H1 (cell line): ENCODE data around the gene CHD5. TPM values are rescaled to one million over a fixed set of nuclear protein-coding genes. Genes with fewer than 3 reads are reported as not detected.

Experiments
- CTCF ChIA-PET: fragments of 300-600 bp; sonication (Branson Sonifier 250); formaldehyde crosslinking; loops from one replicate; lab custom pipeline; 2021; ENCODE audit not compliant: partially characterized antibody; lab: Charles Lee
- POLR2A ChIA-PET: fragments of 300-600 bp; sonication (Branson Sonifier 250); formaldehyde crosslinking; loops from one replicate; lab custom pipeline; 2021; ENCODE audit warnings: inconsistent platforms; ENCODE audit not compliant: partially characterized antibody; lab: Charles Lee
- DNase-seq, 2 experiments: peaks; one replicate each; pipeline versions ENCODE4 v3.0.0 to v3.0.0-alpha.2; 2010 to 2022; ENCODE audit warnings: low spot score in 2 of 2, low read depth in 1 of 2, mixed read lengths in 1 of 2
- FAIRE-seq: peaks from 2 replicates; lab custom pipeline; 2011; peaks lifted over from hg19 to GRCh38; lab: Jason Lieb, UNC
- H2AFZ ChIP-seq: 2 replicates; pipeline ENCODE4 v1.8.1; 2012; ENCODE audit warnings: low read length, inconsistent platforms
- H2AK5ac ChIP-seq: 2 replicates; pipeline ENCODE4 v1.6.1; 2013; ENCODE audit warnings: low read depth, low read length
- H2BK120ac ChIP-seq: replicated peaks from 2 replicates; pipeline ENCODE3; 2013; ENCODE audit warnings: low read depth, low read length, inconsistent platforms
- H2BK12ac ChIP-seq: 2 replicates; pipeline ENCODE4 v1.6.1; 2013; ENCODE audit warnings: low read depth, low read length
- H2BK15ac ChIP-seq: 2 replicates; pipeline ENCODE4 v1.6.1; 2013; ENCODE audit warnings: low read length
- H2BK20ac ChIP-seq: 2 replicates; pipeline ENCODE4 v1.6.1; 2013; ENCODE audit warnings: low read length
- H2BK5ac ChIP-seq: 2 replicates; pipeline ENCODE4 v1.6.1; 2013; ENCODE audit warnings: low read depth, low read length
- H3K14ac ChIP-seq: 2 replicates; pipeline ENCODE4 v1.6.1; 2013; ENCODE audit warnings: inconsistent platforms; ENCODE audit not compliant: insufficient read length
- H3K18ac ChIP-seq: 2 replicates; pipeline ENCODE4 v1.6.1; 2013; ENCODE audit warnings: low read length; ENCODE audit errors: extremely low read depth
- H3K23ac ChIP-seq: 2 replicates; pipeline ENCODE4 v1.6.1; 2013; ENCODE audit warnings: inconsistent platforms; ENCODE audit not compliant: insufficient read length
- H3K23me2 ChIP-seq: 2 replicates; pipeline ENCODE4 v1.6.1; 2013; ENCODE audit warnings: low read depth, low read length
- H3K27ac ChIP-seq: 2 replicates; pipeline ENCODE4 v1.6.1; 2011; ENCODE audit warnings: low read depth, low read length, inconsistent platforms
- H3K27me3 ChIP-seq, 4 experiments: replicated peaks in 1 of 4; 1 replicate in 1 of 4; 2 replicates in 3 of 4; pipeline versions ENCODE4 v1.6.1 to v1.8.1; 2011 to 2013; ENCODE audit warnings: low read length in 3 of 4, mild to moderate bottlenecking in 3 of 4, inconsistent platforms in 2 of 4, mixed read lengths in 2 of 4, moderate library complexity in 1 of 4; ENCODE audit not compliant: control insufficient read depth in 3 of 4, insufficient read depth in 3 of 4; ENCODE audit errors: extremely low read depth in 1 of 4
- H3K36me3 ChIP-seq, 4 experiments: 2 replicates each; pipeline versions ENCODE4 v1.6.1 to v1.8.1; 2011 to 2013; ENCODE audit warnings: mild to moderate bottlenecking in 4 of 4, low read length in 3 of 4, moderate library complexity in 2 of 4, control low read depth in 1 of 4, inconsistent platforms in 1 of 4; ENCODE audit not compliant: insufficient read depth in 4 of 4, control insufficient read depth in 2 of 4
- H3K4ac ChIP-seq: replicated peaks from 2 replicates; pipeline ENCODE3; 2013; ENCODE audit warnings: low read length, low read depth, mixed read lengths, inconsistent platforms; ENCODE audit not compliant: insufficient read length
- H3K4me1 ChIP-seq, 4 experiments: replicated peaks in 1 of 4; 1 replicate in 1 of 4; 2 replicates in 3 of 4; pipeline versions ENCODE4 v1.6.1 to v1.8.1; 2011 to 2013; ENCODE audit warnings: low read length in 3 of 4, inconsistent platforms in 2 of 4, mixed read lengths in 1 of 4; ENCODE audit not compliant: insufficient read depth in 4 of 4, control insufficient read depth in 3 of 4
- H3K4me2 ChIP-seq, 2 experiments: 2 replicates each; pipeline versions ENCODE4 v1.6.1 to v1.8.1; 2011 to 2013; ENCODE audit warnings: low read depth in 2 of 2, low read length in 2 of 2, control low read depth in 1 of 2, inconsistent platforms in 1 of 2, mild to moderate bottlenecking in 1 of 2; ENCODE audit not compliant: insufficient read depth in 1 of 2
- H3K4me3 ChIP-seq, 4 experiments: fragments of 200-600, 300-600 bp in 1 of 4; sonication (generic), shearing (Covaris generic), sonication (Bioruptor Twin) in 1 of 4; 2 replicates each; pipeline versions ENCODE4 v1.5.1 to v1.8.1; 2011 to 2016; ENCODE audit warnings: low read length in 4 of 4, low read depth in 3 of 4, control low read depth in 2 of 4, inconsistent platforms in 2 of 4, mild to moderate bottlenecking in 2 of 4, mixed read lengths in 1 of 4, moderate library complexity in 1 of 4; ENCODE audit not compliant: insufficient read depth in 2 of 4; ENCODE audit errors: extremely low read depth in 1 of 4
- H3K56ac ChIP-seq: replicated peaks from 2 replicates; pipeline ENCODE3; 2013; ENCODE audit warnings: low read depth, mild to moderate bottlenecking, mixed read lengths, low read length, inconsistent platforms; ENCODE audit not compliant: insufficient read length
- H3K79me1 ChIP-seq: 2 replicates; pipeline ENCODE4 v1.6.1; 2013; ENCODE audit warnings: low read depth, low read length, control low read depth
- H3K79me2 ChIP-seq, 2 experiments: 2 replicates each; pipeline versions ENCODE4 v1.6.1 to v1.8.1; 2012 to 2013; ENCODE audit warnings: low read length in 2 of 2, mild to moderate bottlenecking in 2 of 2, inconsistent platforms in 1 of 2; ENCODE audit not compliant: insufficient read depth in 2 of 2, control insufficient read depth in 1 of 2
- H3K9ac ChIP-seq, 4 experiments: replicated peaks in 1 of 4; 1 replicate in 1 of 4; 2 replicates in 3 of 4; pipeline versions ENCODE4 v1.6.1 to v1.8.1; 2011 to 2013; ENCODE audit warnings: low read depth in 3 of 4, low read length in 3 of 4, control low read depth in 2 of 4, mild to moderate bottlenecking in 2 of 4, moderate library complexity in 2 of 4, inconsistent platforms in 1 of 4; ENCODE audit errors: extremely low read depth in 1 of 4
- H3K9me3 ChIP-seq, 2 experiments: 2 replicates each; pipeline versions ENCODE4 v1.6.1 to v1.8.1; 2012 to 2013; ENCODE audit warnings: mild to moderate bottlenecking in 2 of 2, moderate library complexity in 2 of 2, control low read depth in 1 of 2, inconsistent platforms in 1 of 2, low read depth in 1 of 2, low read length in 1 of 2, mixed read lengths in 1 of 2; ENCODE audit not compliant: insufficient read depth in 2 of 2
- H4K20me1 ChIP-seq, 2 experiments: replicated peaks in 1 of 2; 2 replicates each; pipeline versions ENCODE3 to v1.8.1; 2011 to 2013; ENCODE audit warnings: inconsistent platforms in 2 of 2, low read length in 2 of 2, mild to moderate bottlenecking in 1 of 2; ENCODE audit not compliant: insufficient read depth in 2 of 2, control insufficient read depth in 1 of 2
- H4K5ac ChIP-seq: 2 replicates; pipeline ENCODE4 v1.6.1; 2013; ENCODE audit warnings: low read length, low read depth, mixed read lengths, inconsistent platforms; ENCODE audit not compliant: insufficient read length
- H4K8ac ChIP-seq: 2 replicates; pipeline ENCODE4 v1.8.0; 2013; ENCODE audit warnings: mild to moderate bottlenecking, moderate library complexity, low read length, inconsistent platforms; ENCODE audit not compliant: insufficient read depth; ENCODE audit errors: extremely low read depth
- H4K91ac ChIP-seq: replicated peaks from 2 replicates; pipeline ENCODE3; 2013; ENCODE audit warnings: low read length, mixed read lengths, inconsistent platforms; ENCODE audit not compliant: insufficient read length
- BCL11A ChIP-seq, 2 experiments: IDR thresholded peaks; one replicate each; pipeline ENCODE4 v1.6.1; 2011; ENCODE audit warnings: low read depth in 2 of 2, low read length in 2 of 2, mild to moderate bottlenecking in 2 of 2
- FOSL1 ChIP-seq: IDR thresholded peaks from 2 replicates; pipeline ENCODE4 v1.6.1; 2011; ENCODE audit warnings: mild to moderate bottlenecking, low read depth, low read length, moderate library complexity; ENCODE audit not compliant: insufficient read depth
- HDAC2 ChIP-seq, 2 experiments: fragments of 300-600 bp in 1 of 2; sonication (generic) in 1 of 2; IDR thresholded peaks; 2 replicates each; pipeline ENCODE4 v1.6.1; 2011 to 2012; ENCODE audit warnings: low read depth in 2 of 2, low read length in 2 of 2, mild to moderate bottlenecking in 2 of 2, moderate library complexity in 2 of 2, borderline replicate concordance in 1 of 2, inconsistent platforms in 1 of 2
- HDAC6 ChIP-seq: IDR thresholded peaks from one replicate; pipeline ENCODE4 v1.7.1; 2012; ENCODE audit warnings: low read depth, mild to moderate bottlenecking, inconsistent platforms, low read length, moderate library complexity
- POLR2AphosphoS5 ChIP-seq: IDR thresholded peaks from 2 replicates; pipeline ENCODE4 v1.6.1; 2011; ENCODE audit warnings: low read depth, low read length
- POU5F1 ChIP-seq: IDR thresholded peaks from 2 replicates; pipeline ENCODE4 v1.6.1; 2011; ENCODE audit warnings: low read depth, mild to moderate bottlenecking, low read length, moderate library complexity
- RBBP5 ChIP-seq: IDR thresholded peaks from 2 replicates; pipeline ENCODE4 v1.7.1; 2012; ENCODE audit warnings: low read depth, mild to moderate bottlenecking, inconsistent platforms, low read length, moderate library complexity, borderline replicate concordance
- RFX5 ChIP-seq: IDR thresholded peaks from 2 replicates; pipeline ENCODE4 v1.6.1; 2011; ENCODE audit warnings: low read depth, low read length, improper control_type of control experiment, borderline replicate concordance
- SAP30 ChIP-seq: fragments of 300-600 bp; sonication (generic); IDR thresholded peaks from 2 replicates; pipeline ENCODE4 v1.7.1; 2012; ENCODE audit warnings: low read length, moderate library complexity, mild to moderate bottlenecking, inconsistent platforms; ENCODE audit not compliant: insufficient read depth, insufficient replicate concordance
- SIX5 ChIP-seq: IDR thresholded peaks from 2 replicates; pipeline ENCODE4 v1.6.1; 2011; ENCODE audit warnings: mild to moderate bottlenecking, low read depth, low read length
- SP4 ChIP-seq: IDR thresholded peaks from 2 replicates; pipeline ENCODE4 v1.6.1; 2012; ENCODE audit warnings: low read length, inconsistent platforms
- YY1 ChIP-seq: IDR thresholded peaks from 2 replicates; pipeline ENCODE4 v1.6.1; 2011; ENCODE audit warnings: low read depth, mild to moderate bottlenecking, low read length
- WGBS, 2 experiments: shearing (Covaris generic) in 1 of 2; methylation state at CpG; one replicate each; pipeline versions ENCODE4 v1.1.6 to v1.1.7; 2013 to 2015; ENCODE audit warnings: low lambda C conversion rate in 2 of 2, mixed read lengths in 2 of 2, inconsistent platforms in 1 of 2, low coverage in 1 of 2, missing lambda C conversion rate in 1 of 2; ENCODE audit not compliant: insufficient replicate concordance in 2 of 2, insufficient coverage in 1 of 2, insufficient read length in 1 of 2; ENCODE audit errors: extremely low coverage in 1 of 2, missing lambda C conversion rate in 1 of 2; 5-methylcytosine and 5-hydroxymethylcytosine counted together
- polyA plus RNA-seq, 7 experiments: library from polyadenylated mRNA; depleted of rRNA in 3 of 7; stranded (reverse) in 5 of 7; unstranded in 2 of 7; fragments of >200 nt in 5 of 7; fragments of 200-250 nt in 2 of 7; gene quantifications; 1 replicate in 5 of 7; 2 replicates in 1 of 7; 4 replicates in 1 of 7; pipeline versions ENCODE4 v1.2.1 to v1.2.3, GENCODE V29; 2011 to 2013; ENCODE audit warnings: missing spikeins in 2 of 7, mixed read lengths in 2 of 7
- total RNA-seq: library from RNA; stranded (reverse); fragmentation: NEBNext Ultra II Directional; extraction: Animal tissue kit (Norgen Biotek cat#: 25700); gene quantifications from 2 replicates; pipeline ENCODE4 v1.2.1, GENCODE V29; 2021
- TF ChIP-seq, protein P1 (sequence below): IDR thresholded peaks from 2 replicates; pipeline ENCODE4 v1.6.1; 2012; ENCODE audit warnings: inconsistent platforms

CHD5 gene
- total and polyA plus RNA-seq, 2 of the 8 experiments (the other 6 are each of a cell fraction or from before 2014, with no cell fraction given) = 0.42 to 1.8 TPM

DNA sequence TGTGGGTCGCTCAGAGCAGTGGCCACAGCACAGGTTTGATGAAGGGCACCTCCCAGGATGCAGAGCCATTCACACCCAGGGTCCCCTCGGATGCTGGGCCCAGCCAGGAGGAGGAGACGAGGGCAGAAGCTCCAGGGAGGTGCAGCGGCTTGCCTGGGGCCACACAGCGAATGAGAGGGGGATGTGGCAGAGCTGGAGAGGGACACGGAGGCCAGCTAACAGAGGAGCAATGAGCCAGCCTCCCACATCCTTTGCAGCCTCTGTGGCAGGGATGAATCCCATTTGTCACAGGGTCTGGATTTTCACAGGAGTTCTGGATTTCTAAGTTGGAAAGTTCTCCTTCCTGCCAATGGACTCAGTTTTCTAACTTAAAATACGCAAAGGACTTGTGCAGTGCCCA lies 35.9 kb downstream of the CHD5 start:
- Histone ChIP-seq H4K5ac (no peak overlapping the region), H3K79me1 (no peaks in the 10 kb centered on the region), H3K4me3 (no peak overlapping the region), H2BK15ac (no peak overlapping the region), H4K8ac (peak overlapping the region; percentile 39; the same call in 1 of the 2 replicates), H2BK12ac (peak overlapping the region; percentile 5; the same call in 1 of the 2 replicates), H2BK120ac (no peak overlapping the region), H4K91ac (no peak overlapping the region), H3K9me3 (no peaks in the 10 kb centered on the region), H3K56ac (no peak overlapping the region), H3K23ac (no peak overlapping the region), H3K27me3 (peaks cover 2 to 19% (median 17%) of the 10 kb centered on the region in 4 experiments), H2BK5ac (no peak overlapping the region), H3K14ac (no peak overlapping the region), H2AFZ (no peak overlapping the region), H3K9ac (no peak overlapping the region), H3K4ac (no peak overlapping the region), H3K4me1 (peaks cover 0 to 17% (median 4%) of the 10 kb centered on the region in 4 experiments; a peak in 4 of 7 replicates), H4K20me1 (peaks cover 0 to 3% of the 10 kb centered on the region in 2 experiments), H3K27ac (no peak overlapping the region), H3K79me2 (no peaks in the 10 kb centered on the region), H3K36me3 (no peaks in the 10 kb centered on the region; a peak in 1 of 8 replicates), H2BK20ac (no peak overlapping the region), H3K4me2 (no peak overlapping the region), H3K18ac (no peak overlapping the region), H2AK5ac (no peak overlapping the region), H3K23me2 (no peaks in the 10 kb centered on the region; the same call in none of the 2 replicates)
- CTCF ChIA-PET = interaction anchor here (1.2 to 3.9 kb wide), 6 partner anchors 9 to 91 kb away, joined by 3 to 13 read pairs (median 6); no protein-coding TSS in a partner anchor
- POLR2A ChIA-PET = interaction anchor here (1.3 kb wide), 1 partner anchor 99 kb away, joined by 3 read pairs; no protein-coding TSS in a partner anchor
- TF ChIP-seq POLR2AphosphoS5 (no peak), RBBP5 (no peak), RFX5 (no peak), YY1 (no peak), SAP30 (no peak), POU5F1 (no peak), HDAC2 (IDR thresholded peaks at IDR 0.05; ENCODE audit: borderline replicate concordance in 1 of 2, low read depth in 2 of 2, low read length in 2 of 2) (no peak), FOSL1 (no peak), HDAC6 (no peak), SP4 (no peak), SIX5 (no peak), BCL11A (IDR thresholded peaks at IDR 0.05; ENCODE audit: low read depth in 2 of 2, low read length in 2 of 2) (no peak)
- TF ChIP-seq, protein P1, sequence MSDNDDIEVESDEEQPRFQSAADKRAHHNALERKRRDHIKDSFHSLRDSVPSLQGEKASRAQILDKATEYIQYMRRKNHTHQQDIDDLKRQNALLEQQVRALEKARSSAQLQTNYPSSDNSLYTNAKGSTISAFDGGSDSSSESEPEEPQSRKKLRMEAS = no peak
- DNase-seq (no peak), FAIRE-seq (no peak)
- 98% methylated on average over 7 of the region's 7 CpGs; no CpG with 5 or more reads in 1 of the 2 experiments for WGBS, 2 experiments
